K562 (cell line): ENCODE data around the gene PRKAG1. TPM values are rescaled to one million over a fixed set of nuclear protein-coding genes. Genes with fewer than 3 reads are reported as not detected.
A peak's percentile ranks its signal among the peaks of the same experiment; 100 is the strongest.

Experiments
- CHD4 ChIP-seq: fragments of 200-600 bp; sonication (generic); IDR thresholded peaks from 3 replicates; pipeline ENCODE4 v1.6.1; 2012; ENCODE audit warnings: low read depth, mild to moderate bottlenecking, mixed read lengths, low read length, inconsistent platforms; ENCODE audit not compliant: insufficient read depth, insufficient replicate concordance, poor library complexity, severe bottlenecking
- CREB3L1 ChIP-seq: fragments of 450-650 bp; IDR thresholded peaks from 2 replicates; pipeline ENCODE4 v1.6.1; 2014; ENCODE audit warnings: low read depth, mild to moderate bottlenecking, moderate library complexity, borderline replicate concordance
- EGR1 ChIP-seq: fragments of 450-650 bp; conservative IDR thresholded peaks from 2 replicates; pipeline ENCODE4 v1.6.1; 2017; ENCODE audit warnings: mild to moderate bottlenecking
- HMG20A ChIP-seq: fragments of 450-650 bp; formaldehyde crosslinking; conservative IDR thresholded peaks from 2 replicates; pipeline ENCODE4 v1.4.0; 2020; ENCODE audit warnings: mild to moderate bottlenecking, mixed read lengths
- KLF10 ChIP-seq: fragments of 250-450 bp; sonication (Bioruptor Pico); IDR thresholded peaks from 2 replicates; pipeline ENCODE4 v1.6.1; 2021; ENCODE audit warnings: matching md5 sums
- MAZ ChIP-seq, 2 experiments: fragments of 450-650 bp in 1 of 2; sonication (generic) in 1 of 2; formaldehyde crosslinking; IDR thresholded peaks in 1 of 2; conservative IDR thresholded peaks in 1 of 2; 2 replicates each; pipeline versions ENCODE4 v1.4.0 to v1.5.0; 2020; ENCODE audit warnings: mild to moderate bottlenecking in 1 of 2, missing genetic modification reagents in 1 of 2
- NFRKB ChIP-seq: fragments of 450-650 bp; IDR thresholded peaks from 2 replicates; pipeline ENCODE4 v1.6.1; 2016; ENCODE audit warnings: low read depth
- PHB2 ChIP-seq: fragments of 450-650 bp; IDR thresholded peaks from 2 replicates; pipeline ENCODE4 v1.6.1; 2017; ENCODE audit warnings: low read depth
- POLR2AphosphoS5 ChIP-seq: IDR thresholded peaks from 2 replicates; pipeline ENCODE4 v1.6.1; 2011; ENCODE audit warnings: mild to moderate bottlenecking, low read depth, low read length, moderate library complexity; ENCODE audit not compliant: control insufficient read depth, insufficient read depth
- RBM25 ChIP-seq: fragments of 200-400 bp; formaldehyde crosslinking; IDR thresholded peaks from 2 replicates; pipeline ENCODE4 v1.6.1; 2018; ENCODE audit warnings: low read length, low read depth, moderate library complexity; ENCODE audit not compliant: severe bottlenecking
- RREB1 ChIP-seq: fragments of 250-450 bp; sonication (Bioruptor Pico); IDR thresholded peaks from 2 replicates; pipeline ENCODE4 v1.4.0; 2020
- SAFB2 ChIP-seq: fragments of 200-400 bp; formaldehyde crosslinking; IDR thresholded peaks from 2 replicates; pipeline ENCODE4 v1.6.1; 2018; ENCODE audit warnings: borderline replicate concordance, low read length, low read depth, moderate library complexity; ENCODE audit not compliant: severe bottlenecking
- ZNF197 ChIP-seq: fragments of 200-800 bp; sonication (Bioruptor generic); IDR thresholded peaks from 2 replicates; pipeline ENCODE4 v1.6.1; 2016; ENCODE audit warnings: low read depth, missing genetic modification characterization, missing compliant biosample characterization
- ZNF780A ChIP-seq: fragments of 250-450 bp; sonication (Bioruptor Pico); IDR thresholded peaks from 2 replicates; pipeline ENCODE4 v1.5.0; 2021; ENCODE audit warnings: mild to moderate bottlenecking
- polyA plus RNA-seq, 8 experiments: library from polyadenylated mRNA; depleted of rRNA in 4 of 8; stranded (reverse) in 5 of 8; unstranded in 3 of 8; fragments of >200 nt; fragmentation: Nextera tagmentation in 2 of 8; fragmentation: Illumina TruSeq in 1 of 8; extraction: Ambion mirVana in 2 of 8; extraction: Trizol in 1 of 8; gene quantifications; 2 replicates each; pipeline versions ENCODE4 v1.2.1 to v1.2.3, GENCODE V29; 2011 to 2014; ENCODE audit warnings: inconsistent platforms in 1 of 8, missing spikeins in 1 of 8
- total RNA-seq, 7 experiments: library from RNA; depleted of rRNA in 6 of 7; stranded (reverse); fragments of >200 nt in 6 of 7; fragmentation: Illumina TruSeq in 2 of 7; extraction: Trizol in 2 of 7; gene quantifications; 2 replicates each; pipeline versions ENCODE4 v1.2.1 to v1.2.3, GENCODE V29; 2011 to 2021; ENCODE audit warnings: low replicate concordance in 1 of 7
- TF ChIP-seq, protein P1 (sequence below): fragments of 450-650 bp; IDR thresholded peaks from 2 replicates; pipeline ENCODE4 v1.6.1; 2018; ENCODE audit not compliant: partially characterized antibody

The PRKAG1 gene
- total and polyA plus RNA-seq, 9 of the 15 experiments (the other 6 are each of a cell fraction or from before 2014, with no cell fraction given) = 51.1 to 126 (median 79.1) TPM

GRCh38 chr12:48956279-48957140 lies 62.1 kb downstream of the PRKAG1 start (continued):
- TF ChIP-seq RREB1 (CRISPR knock-in tag) = no peak
- no peak for TF ChIP-seq SAFB2
- no peak for TF ChIP-seq CREB3L1
- TF ChIP-seq NFRKB = 0 out of 2 replicates have a peak, but pooled peaks have one; percentile 51
- TF ChIP-seq MAZ (CRISPR knock-in tag; conservative IDR thresholded peaks at IDR 0.05 in 1 of 2, IDR thresholded peaks at IDR 0.05 in 1 of 2) = peak; percentile 53 to 63; a peak in 2 of 4 replicates
- no peak for TF ChIP-seq ZNF197 (CRISPR knock-in tag)
- no peak for TF ChIP-seq ZNF780A (CRISPR knock-in tag)
- TF ChIP-seq KLF10 = no peak
- peak; percentile 94 for TF ChIP-seq EGR1
- no peak for TF ChIP-seq HMG20A
- TF ChIP-seq, protein P1, sequence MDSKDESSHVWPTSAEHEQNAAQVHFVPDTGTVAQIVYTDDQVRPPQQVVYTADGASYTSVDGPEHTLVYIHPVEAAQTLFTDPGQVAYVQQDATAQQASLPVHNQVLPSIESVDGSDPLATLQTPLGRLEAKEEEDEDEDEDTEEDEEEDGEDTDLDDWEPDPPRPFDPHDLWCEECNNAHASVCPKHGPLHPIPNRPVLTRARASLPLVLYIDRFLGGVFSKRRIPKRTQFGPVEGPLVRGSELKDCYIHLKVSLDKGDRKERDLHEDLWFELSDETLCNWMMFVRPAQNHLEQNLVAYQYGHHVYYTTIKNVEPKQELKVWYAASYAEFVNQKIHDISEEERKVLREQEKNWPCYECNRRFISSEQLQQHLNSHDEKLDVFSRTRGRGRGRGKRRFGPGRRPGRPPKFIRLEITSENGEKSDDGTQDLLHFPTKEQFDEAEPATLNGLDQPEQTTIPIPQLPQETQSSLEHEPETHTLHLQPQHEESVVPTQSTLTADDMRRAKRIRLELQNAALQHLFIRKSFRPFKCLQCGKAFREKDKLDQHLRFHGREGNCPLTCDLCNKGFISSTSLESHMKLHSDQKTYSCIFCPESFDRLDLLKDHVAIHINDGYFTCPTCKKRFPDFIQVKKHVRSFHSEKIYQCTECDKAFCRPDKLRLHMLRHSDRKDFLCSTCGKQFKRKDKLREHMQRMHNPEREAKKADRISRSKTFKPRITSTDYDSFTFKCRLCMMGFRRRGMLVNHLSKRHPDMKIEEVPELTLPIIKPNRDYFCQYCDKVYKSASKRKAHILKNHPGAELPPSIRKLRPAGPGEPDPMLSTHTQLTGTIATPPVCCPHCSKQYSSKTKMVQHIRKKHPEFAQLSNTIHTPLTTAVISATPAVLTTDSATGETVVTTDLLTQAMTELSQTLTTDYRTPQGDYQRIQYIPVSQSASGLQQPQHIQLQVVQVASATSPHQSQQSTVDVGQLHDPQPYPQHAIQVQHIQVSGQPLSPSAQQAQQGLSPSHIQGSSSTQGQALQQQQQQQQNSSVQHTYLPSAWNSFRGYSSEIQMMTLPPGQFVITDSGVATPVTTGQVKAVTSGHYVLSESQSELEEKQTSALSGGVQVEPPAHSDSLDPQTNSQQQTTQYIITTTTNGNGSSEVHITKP = peak; percentile 7
- no peak for TF ChIP-seq PHB2
- TF ChIP-seq RBM25 = no peak
- TF ChIP-seq CHD4 = no peak
- TF ChIP-seq POLR2AphosphoS5 = no peak; the same call in 1 of the 2 replicates
